ENCODE measurements around the gene NANOS3. TPM values are rescaled to one million over a fixed set of nuclear protein-coding genes. Genes with fewer than 3 reads are reported as not detected.
"Not testable (repeated sequence)": the region's sequence is repeated elsewhere in the genome, so short reads cannot be mapped to it uniquely, and the experiment has no call there.

The NANOS3 gene
- total and polyA plus RNA-seq, 4 donors = 1.0 to 2.5 TPM; not detected in 2

- H3K27me3 ChIP-seq (ENCODE audit: control insufficient read depth in 1 of 2, insufficient read depth in 2 of 2, low read length in 1 of 2) = no peaks in the 10 kb centered on the region
- peaks cover 0 to 4% of the 10 kb centered on the region in 2 donors for H3K36me3 ChIP-seq (ENCODE audit: control insufficient read depth in 1 of 2, insufficient read depth in 2 of 2, low read length in 1 of 2)
- intact Hi-C loops (cut with DNase I) = no loop called here
- H3K4me3 ChIP-seq (ENCODE audit: low read length in 2 of 2) = no peak overlapping the region
- no peak overlapping the region for H3K27ac ChIP-seq (ENCODE audit: low read depth in 1 of 2, low read length in 2 of 2)
- H3K4me1 ChIP-seq (ENCODE audit: control insufficient read depth in 1 of 2, insufficient read depth in 2 of 2, low read length in 2 of 2) = no peaks in the 10 kb centered on the region
- ATAC-seq (ENCODE audit: low FRiP score) = no peak
- H3K9me3 ChIP-seq (ENCODE audit: control insufficient read depth, low read length) = no peaks in the 10 kb centered on the region
- 74% methylated on average over 3 of the region's 3 CpGs for WGBS, 2 donors
- no peak for DNase-seq
These were observed 37.8 kb downstream of the NANOS3 start for GRCh38 chr19:13914777-13915176.

DNA sequence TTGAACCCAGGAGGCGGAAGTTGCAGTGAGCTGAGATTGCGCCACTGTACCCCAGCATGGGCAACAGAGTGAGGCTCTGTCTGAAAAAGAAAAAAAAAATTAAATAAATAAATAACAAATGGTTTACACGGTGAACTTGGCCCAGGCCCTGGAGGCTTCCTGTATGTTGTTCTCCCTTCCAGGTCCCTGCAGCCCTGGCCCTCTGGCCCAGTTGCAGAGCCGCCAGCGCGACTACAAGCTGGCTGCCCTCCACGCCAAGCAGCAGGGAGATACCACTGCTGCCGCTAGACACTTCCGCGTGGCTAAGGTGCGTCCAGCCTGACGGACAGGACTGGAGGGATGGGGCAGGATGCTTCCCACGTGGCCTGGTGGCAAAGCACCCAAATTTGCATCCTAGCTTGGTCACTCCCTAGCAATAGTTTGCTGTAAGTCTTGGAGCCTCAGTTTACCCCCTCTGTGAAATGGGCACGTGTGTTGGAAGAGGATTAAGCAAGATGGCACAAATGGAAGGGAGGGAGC lies 41.0 kb downstream of the NANOS3 start:
- ATAC-seq (ENCODE audit: low FRiP score) (no peak), DNase-seq (no peak)
- intact Hi-C loops (cut with DNase I) = no loop called here
- Histone ChIP-seq H3K27me3 (ENCODE audit: control insufficient read depth in 1 of 2, insufficient read depth in 2 of 2, low read length in 1 of 2) (no peaks in the 10 kb centered on the region), H3K9me3 (ENCODE audit: control insufficient read depth, low read length) (no peaks in the 10 kb centered on the region), H3K4me3 (ENCODE audit: low read length in 2 of 2) (no peak overlapping the region), H3K4me1 (ENCODE audit: control insufficient read depth in 1 of 2, insufficient read depth in 2 of 2, low read length in 2 of 2) (no peaks in the 10 kb centered on the region), H3K27ac (ENCODE audit: low read depth in 1 of 2, low read length in 2 of 2) (no peak overlapping the region), H3K36me3 (ENCODE audit: control insufficient read depth in 1 of 2, insufficient read depth in 2 of 2, low read length in 1 of 2) (peaks cover 0 to 8% of the 10 kb centered on the region in 2 donors)
- WGBS, 2 donors = 89 to 90% methylated on average over 14 of the region's 14 CpGs

DNA sequence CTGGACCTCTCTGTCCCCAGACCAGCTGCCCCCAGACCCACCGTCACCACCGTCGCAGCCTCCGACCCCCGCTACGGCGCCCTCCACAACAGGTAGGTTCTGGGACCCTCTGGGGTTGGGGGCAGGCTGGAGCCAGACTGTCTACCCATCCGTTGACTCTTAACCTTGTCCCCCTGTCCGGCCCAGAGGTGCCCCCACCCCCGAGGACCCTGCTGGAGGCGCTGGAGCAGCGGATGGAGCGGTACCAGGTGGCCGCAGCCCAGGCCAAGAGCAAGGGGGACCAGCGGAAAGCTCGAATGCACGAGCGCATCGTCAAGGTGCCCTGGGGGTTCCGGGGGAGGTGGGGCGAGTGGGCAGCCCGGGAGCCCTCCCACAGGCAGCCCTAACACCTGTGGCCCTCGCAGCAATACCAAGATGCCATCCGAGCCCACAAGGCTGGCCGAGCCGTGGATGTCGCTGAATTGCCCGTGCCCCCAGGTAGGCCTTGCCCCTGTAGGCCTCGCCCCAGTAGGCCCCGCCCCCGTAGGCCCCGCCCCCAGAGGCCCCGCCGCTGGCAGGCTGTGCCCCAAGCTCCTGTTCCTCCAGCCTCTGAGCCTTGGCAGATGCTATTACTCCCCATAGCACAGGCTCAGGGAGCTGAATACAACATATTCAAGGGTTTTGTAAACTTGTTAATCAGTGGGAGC lies 41.9 kb downstream of the NANOS3 start:
- Histone ChIP-seq H3K27me3 (ENCODE audit: control insufficient read depth in 1 of 2, insufficient read depth in 2 of 2, low read length in 1 of 2) (no peaks in the 10 kb centered on the region), H3K9me3 (ENCODE audit: control insufficient read depth, low read length) (no peaks in the 10 kb centered on the region), H3K36me3 (ENCODE audit: control insufficient read depth in 1 of 2, insufficient read depth in 2 of 2, low read length in 1 of 2) (peaks cover 0 to 15% of the 10 kb centered on the region in 2 donors), H3K4me1 (ENCODE audit: control insufficient read depth in 1 of 2, insufficient read depth in 2 of 2, low read length in 2 of 2) (no peaks in the 10 kb centered on the region), H3K4me3 (ENCODE audit: low read length in 2 of 2) (no peak overlapping the region), H3K27ac (ENCODE audit: low read depth in 1 of 2, low read length in 2 of 2) (no peak overlapping the region)
- no peak for DNase-seq
- peak; percentile 37 for ATAC-seq (ENCODE audit: low FRiP score)
- WGBS, 2 donors = 85 to 86% methylated on average over 34 of the region's 34 CpGs
- intact Hi-C loops (cut with DNase I) = no loop called here

GRCh38 chr19:13920524-13920923 lies 43.6 kb downstream of the NANOS3 start:
- intact Hi-C loops (cut with DNase I) = no loop called here
- no peak for DNase-seq
- WGBS, 2 donors = 96 to 98% methylated on average over 11 of the region's 11 CpGs
- Histone ChIP-seq H3K36me3 (ENCODE audit: control insufficient read depth in 1 of 2, insufficient read depth in 2 of 2, low read length in 1 of 2) (peaks cover 0 to 15% of the 10 kb centered on the region in 2 donors), H3K4me1 (ENCODE audit: control insufficient read depth in 1 of 2, insufficient read depth in 2 of 2, low read length in 2 of 2) (no peaks in the 10 kb centered on the region), H3K27me3 (ENCODE audit: control insufficient read depth in 1 of 2, insufficient read depth in 2 of 2, low read length in 1 of 2) (no peaks in the 10 kb centered on the region), H3K27ac (ENCODE audit: low read depth in 1 of 2, low read length in 2 of 2) (no peak overlapping the region), H3K4me3 (ENCODE audit: low read length in 2 of 2) (no peak overlapping the region), H3K9me3 (ENCODE audit: control insufficient read depth, low read length) (no peaks in the 10 kb centered on the region)
- ATAC-seq (ENCODE audit: low FRiP score) = no peak

- Histone ChIP-seq H3K4me3 (ENCODE audit: low read length in 2 of 2) (no peak overlapping the region), H3K9me3 (ENCODE audit: control insufficient read depth, low read length) (no peaks in the 10 kb centered on the region), H3K27me3 (ENCODE audit: control insufficient read depth in 1 of 2, insufficient read depth in 2 of 2, low read length in 1 of 2) (no peaks in the 10 kb centered on the region), H3K36me3 (ENCODE audit: control insufficient read depth in 1 of 2, insufficient read depth in 2 of 2, low read length in 1 of 2) (peaks cover 0 to 15% of the 10 kb centered on the region in 2 donors), H3K4me1 (ENCODE audit: control insufficient read depth in 1 of 2, insufficient read depth in 2 of 2, low read length in 2 of 2) (no peaks in the 10 kb centered on the region), H3K27ac (ENCODE audit: low read depth in 1 of 2, low read length in 2 of 2) (no peak overlapping the region)
- WGBS, 2 donors = 83 to 85% methylated on average over 2 of the region's 2 CpGs
- intact Hi-C loops (cut with DNase I) = no loop called here
- ATAC-seq (ENCODE audit: low FRiP score) (no peak), DNase-seq (no peak)
These were observed 44.2 kb downstream of the NANOS3 start for GRCh38 chr19:13920940-13921747.

DNA sequence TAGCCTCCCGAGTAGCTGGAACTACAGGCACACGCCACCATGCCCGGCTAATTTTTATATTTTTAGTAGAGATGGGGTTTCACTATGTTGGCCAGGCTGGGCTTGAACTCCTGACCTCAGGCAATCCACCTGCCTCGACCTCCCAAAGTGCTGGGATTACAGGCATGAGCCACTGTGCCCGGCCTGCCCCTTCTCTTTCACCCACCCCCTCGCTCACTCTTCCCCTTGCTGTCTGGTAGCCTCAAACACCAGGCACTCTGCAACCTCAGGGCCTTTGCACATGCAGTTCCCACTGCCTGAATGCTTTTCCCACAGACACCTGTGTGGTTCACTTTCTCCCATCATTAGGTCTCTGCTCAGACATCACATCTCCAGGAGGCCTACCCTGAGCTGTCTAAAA lies 45.2 kb downstream of the NANOS3 start:
- 99% methylated on average over 6 of the region's 6 CpGs for WGBS, 2 donors
- H3K27me3 ChIP-seq (ENCODE audit: control insufficient read depth in 1 of 2, insufficient read depth in 2 of 2, low read length in 1 of 2); H3K4me1 ChIP-seq (ENCODE audit: control insufficient read depth in 1 of 2, insufficient read depth in 2 of 2, low read length in 2 of 2); H3K4me3 ChIP-seq (ENCODE audit: low read length in 2 of 2); ATAC-seq (ENCODE audit: low FRiP score); H3K27ac ChIP-seq (ENCODE audit: low read depth in 1 of 2, low read length in 2 of 2); DNase-seq; intact Hi-C loops (cut with DNase I); H3K9me3 ChIP-seq (ENCODE audit: control insufficient read depth, low read length): not testable (repeated sequence)
- H3K36me3 ChIP-seq (ENCODE audit: control insufficient read depth in 1 of 2, insufficient read depth in 2 of 2, low read length in 1 of 2) = peaks cover 0 to 15% of the 10 kb centered on the region in 2 donors

DNA sequence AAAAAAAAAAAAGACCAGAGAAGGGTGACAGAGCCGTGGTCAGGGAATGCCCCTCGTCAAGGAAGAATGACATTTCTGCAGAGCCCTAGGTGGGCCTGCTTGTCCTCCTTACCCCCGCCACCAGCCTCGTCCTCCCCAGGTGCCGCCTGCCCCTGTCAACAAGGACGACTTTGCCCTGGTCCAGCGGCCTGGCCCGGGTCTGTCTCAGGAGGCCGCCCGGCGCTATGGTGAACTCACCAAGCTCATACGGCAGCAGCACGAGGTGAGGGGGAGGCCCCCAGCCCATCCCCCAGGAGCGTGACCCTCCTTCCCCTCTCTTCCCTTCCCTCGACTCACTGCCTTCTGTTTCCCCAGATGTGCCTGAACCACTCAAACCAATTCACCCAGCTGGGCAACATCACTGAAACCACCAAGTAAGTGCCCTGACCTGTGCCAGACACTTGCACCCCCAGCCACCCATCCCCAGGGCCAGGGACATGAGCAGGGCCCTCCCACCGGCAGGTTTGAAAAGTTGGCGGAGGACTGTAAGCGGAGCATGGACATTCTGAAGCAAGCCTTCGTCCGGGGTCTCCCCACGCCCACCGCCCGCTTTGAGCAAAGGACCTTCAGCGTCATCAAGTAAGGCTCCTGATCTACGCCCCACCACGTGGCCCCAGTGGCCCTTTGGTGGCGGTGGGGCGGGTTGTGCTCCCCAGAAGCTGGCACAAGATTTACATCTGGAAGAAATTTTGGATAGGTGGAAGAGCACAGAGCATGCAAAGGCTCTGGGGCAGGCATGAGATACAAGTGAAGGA lies 46.5 kb downstream of the NANOS3 start:
- Histone ChIP-seq H3K9me3 (ENCODE audit: control insufficient read depth, low read length) (no peaks in the 10 kb centered on the region), H3K36me3 (ENCODE audit: control insufficient read depth in 1 of 2, insufficient read depth in 2 of 2, low read length in 1 of 2) (peaks cover 0 to 17% of the 10 kb centered on the region in 2 donors), H3K27me3 (ENCODE audit: control insufficient read depth in 1 of 2, insufficient read depth in 2 of 2, low read length in 1 of 2) (no peaks in the 10 kb centered on the region), H3K27ac (ENCODE audit: low read depth in 1 of 2, low read length in 2 of 2) (no peak overlapping the region), H3K4me1 (ENCODE audit: control insufficient read depth in 1 of 2, insufficient read depth in 2 of 2, low read length in 2 of 2) (no peaks in the 10 kb centered on the region), H3K4me3 (ENCODE audit: low read length in 2 of 2) (no peak overlapping the region)
- ATAC-seq (ENCODE audit: low FRiP score) (peak; percentile 17), DNase-seq (no peak)
- 93 to 95% methylated on average over 28 of the region's 28 CpGs for WGBS, 2 donors
- intact Hi-C loops (cut with DNase I) = no loop called here

- Histone ChIP-seq H3K27ac (ENCODE audit: low read depth in 1 of 2, low read length in 2 of 2) (no peak overlapping the region), H3K36me3 (ENCODE audit: control insufficient read depth in 1 of 2, insufficient read depth in 2 of 2, low read length in 1 of 2) (peaks cover 0 to 9% of the 10 kb centered on the region in 2 donors), H3K4me1 (ENCODE audit: control insufficient read depth in 1 of 2, insufficient read depth in 2 of 2, low read length in 2 of 2) (no peaks in the 10 kb centered on the region), H3K4me3 (ENCODE audit: low read length in 2 of 2) (no peak overlapping the region), H3K9me3 (ENCODE audit: control insufficient read depth, low read length) (no peaks in the 10 kb centered on the region), H3K27me3 (ENCODE audit: control insufficient read depth in 1 of 2, insufficient read depth in 2 of 2, low read length in 1 of 2) (no peaks in the 10 kb centered on the region)
- 75 to 83% methylated on average over 4 of the region's 4 CpGs for WGBS, 2 donors
- ATAC-seq (ENCODE audit: low FRiP score) = no peak
- DNase-seq = no peak
- intact Hi-C loops (cut with DNase I) = no loop called here
These were observed 49.1 kb downstream of the NANOS3 start for GRCh38 chr19:13926010-13926409.

Data from aorta (tissue), 5 donors.